Trophoblast cell (in vitro differentiated cells and primary cell): ENCODE results near the gene OR1E2. TPM values are rescaled to one million over a fixed set of nuclear protein-coding genes. Genes with fewer than 3 reads are reported as not detected.

Experiments used
- DNase-seq, 2 donors: peaks; one replicate each; pipeline ENCODE4 v3.0.0-alpha.2; 2016
- H2AFZ ChIP-seq: 2 replicates; pipeline ENCODE4 v1.6.1; 2013; ENCODE audit warnings: low read length, moderate library complexity, mild to moderate bottlenecking; ENCODE audit not compliant: insufficient read depth, poor library complexity
- H2AK5ac ChIP-seq: 2 replicates; pipeline ENCODE4 v1.6.1; 2013; ENCODE audit warnings: mild to moderate bottlenecking, low read length
- H2BK120ac ChIP-seq: 2 replicates; pipeline ENCODE4 v1.6.1; 2013; ENCODE audit warnings: low read length, mild to moderate bottlenecking, moderate library complexity; ENCODE audit not compliant: insufficient read depth, poor library complexity
- H2BK12ac ChIP-seq: 2 replicates; pipeline ENCODE4 v1.6.1; 2013; ENCODE audit warnings: mild to moderate bottlenecking, low read length, moderate library complexity
- H2BK5ac ChIP-seq: 2 replicates; pipeline ENCODE4 v1.6.1; 2013; ENCODE audit warnings: low read length, low read depth, moderate library complexity, mild to moderate bottlenecking; ENCODE audit not compliant: poor library complexity
- H3K14ac ChIP-seq: 2 replicates; pipeline ENCODE4 v1.6.1; 2013; ENCODE audit warnings: mild to moderate bottlenecking, low read length
- H3K18ac ChIP-seq: 2 replicates; pipeline ENCODE4 v1.6.1; 2013; ENCODE audit warnings: mild to moderate bottlenecking, low read length
- H3K23ac ChIP-seq: 2 replicates; pipeline ENCODE4 v1.6.1; 2013; ENCODE audit warnings: low read length
- H3K27ac ChIP-seq: 2 replicates; pipeline ENCODE4 v1.5.1; 2013; ENCODE audit warnings: low read depth, mild to moderate bottlenecking, inconsistent platforms, low read length, moderate library complexity
- H3K27me3 ChIP-seq: 2 replicates; pipeline ENCODE4 v1.6.1; 2013; ENCODE audit warnings: inconsistent platforms, mild to moderate bottlenecking, low read length, moderate library complexity; ENCODE audit not compliant: insufficient read depth
- H3K36me3 ChIP-seq, 2 experiments: 1 replicate in 1 of 2; 2 replicates in 1 of 2; pipeline ENCODE4 v1.6.1; 2013; ENCODE audit warnings: low read length in 2 of 2, mild to moderate bottlenecking in 2 of 2, moderate library complexity in 1 of 2; ENCODE audit not compliant: insufficient read depth in 2 of 2, control insufficient read depth in 1 of 2
- H3K4ac ChIP-seq: 2 replicates; pipeline ENCODE4 v1.6.1; 2013; ENCODE audit warnings: low read depth, mild to moderate bottlenecking, low read length, moderate library complexity
- H3K4me1 ChIP-seq, 2 experiments: 1 replicate in 1 of 2; 2 replicates in 1 of 2; pipeline ENCODE4 v1.6.1; 2013; ENCODE audit warnings: low read length in 2 of 2, mild to moderate bottlenecking in 2 of 2, moderate library complexity in 1 of 2; ENCODE audit not compliant: insufficient read depth in 2 of 2, control insufficient read depth in 1 of 2
- H3K4me2 ChIP-seq: 2 replicates; pipeline ENCODE4 v1.6.1; 2013; ENCODE audit warnings: inconsistent platforms, mild to moderate bottlenecking, low read length, moderate library complexity
- H3K4me3 ChIP-seq: 2 replicates; pipeline ENCODE4 v1.5.1; 2013; ENCODE audit warnings: mild to moderate bottlenecking, low read depth, low read length, inconsistent platforms
- H3K79me1 ChIP-seq: one replicate; pipeline ENCODE4 v1.6.1; 2013; ENCODE audit warnings: low read length
- H3K79me2 ChIP-seq: 2 replicates; pipeline ENCODE4 v1.6.1; 2013; ENCODE audit warnings: low read length, mild to moderate bottlenecking; ENCODE audit not compliant: control insufficient read depth, insufficient read depth, poor library complexity
- H3K9ac ChIP-seq: 2 replicates; pipeline ENCODE4 v1.6.1; 2013; ENCODE audit warnings: mild to moderate bottlenecking, low read length
- H3K9me3 ChIP-seq: 2 replicates; pipeline ENCODE4 v1.6.1; 2013; ENCODE audit warnings: low read depth, mild to moderate bottlenecking, control low read depth, inconsistent platforms, low read length; ENCODE audit not compliant: insufficient read depth
- H4K12ac ChIP-seq: 2 replicates; pipeline ENCODE4 v1.6.1; 2013; ENCODE audit warnings: low read depth, mild to moderate bottlenecking, low read length, moderate library complexity
- H4K8ac ChIP-seq: 2 replicates; pipeline ENCODE4 v1.6.1; 2013; ENCODE audit warnings: low read depth, mild to moderate bottlenecking, low read length, moderate library complexity
- H4K91ac ChIP-seq: one replicate; pipeline ENCODE4 v1.6.1; 2013; ENCODE audit warnings: low read depth, mild to moderate bottlenecking, low read length, moderate library complexity
- WGBS: extraction: QIAGEN DNeasy Blood & Tissue Kit; methylation state at CpG from one replicate; pipeline ENCODE4 v1.1.7; 2013; ENCODE audit warnings: missing lambda C conversion rate; ENCODE audit not compliant: insufficient read length, insufficient coverage; ENCODE audit errors: extremely low coverage; 5-methylcytosine and 5-hydroxymethylcytosine counted together
- polyA plus RNA-seq: library from polyadenylated mRNA; stranded (reverse); fragments of 200-250 nt; gene quantifications from 2 replicates; pipeline ENCODE4 v1.2.3, GENCODE V29; 2013

OR1E2 gene
- polyA plus RNA-seq = not detected in 2 replicates

GRCh38 chr17:3433741-3434140 is at the start of gene OR1E2:
Gene OR1E2 (minus strand): TSS chr17:3433841. CDS start chr17:3433841, 0 bp downstream.
- Histone ChIP-seq H3K27me3 (no peaks in the 10 kb centered on the region), H3K18ac (no peak within 1 kb of the TSS), H3K4me1 (no peaks in the 10 kb centered on the region), H2AFZ (no peak within 1 kb of the TSS), H4K91ac (no peak within 1 kb of the TSS), H3K4me3 (no peak within 1 kb of the TSS), H3K36me3 (no peaks in the 10 kb centered on the region), H3K79me2 (no peaks in the 10 kb centered on the region), H2BK120ac (no peak within 1 kb of the TSS), H2BK12ac (no peak within 1 kb of the TSS), H3K4me2 (no peak within 1 kb of the TSS), H3K14ac (no peak within 1 kb of the TSS), H3K9ac (no peak within 1 kb of the TSS), H3K27ac (no peak within 1 kb of the TSS), H4K12ac (no peak within 1 kb of the TSS), H2BK5ac (no peak within 1 kb of the TSS), H2AK5ac (no peak within 1 kb of the TSS), H3K79me1 (no peaks in the 10 kb centered on the region), H3K23ac (no peak within 1 kb of the TSS), H3K4ac (no peak within 1 kb of the TSS), H3K9me3 (no peaks in the 10 kb centered on the region), H4K8ac (no peak within 1 kb of the TSS)
- no peak for DNase-seq
- WGBS = no CpG with 5 or more reads among the region's 3 CpGs

- H3K14ac ChIP-seq = no peak overlapping the region
- H3K27me3 ChIP-seq = no peaks in the 10 kb centered on the region
Observed at GRCh38 chr17:3482852-3483251, 49.2 kb upstream of the OR1E2 start.

GRCh38 chr17:3479988-3480387 is 46.3 kb upstream of the OR1E2 start:
- no peaks in the 10 kb centered on the region for H3K27me3 ChIP-seq
- H2BK5ac ChIP-seq = no peak overlapping the region
- H3K4me3 ChIP-seq = no peak overlapping the region
- no peak overlapping the region for H4K91ac ChIP-seq
- H2BK12ac ChIP-seq = no peak overlapping the region
- no peaks in the 10 kb centered on the region for H3K9me3 ChIP-seq
- no peak overlapping the region for H3K4ac ChIP-seq
- peak in 1 of 2 donors; percentile 40 for DNase-seq
- no peaks in the 10 kb centered on the region for H3K36me3 ChIP-seq
- H3K9ac ChIP-seq = no peak overlapping the region
- no peak overlapping the region for H3K23ac ChIP-seq
- H3K79me2 ChIP-seq = no peaks in the 10 kb centered on the region
- WGBS = no CpG with 5 or more reads among the region's 3 CpGs
- no peaks in the 10 kb centered on the region for H3K79me1 ChIP-seq
- no peak overlapping the region for H4K12ac ChIP-seq
- H3K4me2 ChIP-seq = no peak overlapping the region
- peaks cover 0 to 2% of the 10 kb centered on the region in 2 experiments for H3K4me1 ChIP-seq
- H3K14ac ChIP-seq = no peak overlapping the region
- no peak overlapping the region for H4K8ac ChIP-seq
- no peak overlapping the region for H2AFZ ChIP-seq
- H2AK5ac ChIP-seq = no peak overlapping the region
- no peak overlapping the region for H3K27ac ChIP-seq
- H2BK120ac ChIP-seq = no peak overlapping the region
- no peak overlapping the region for H3K18ac ChIP-seq

More at GRCh38 chr17:3482852-3483251, 49.2 kb upstream of the OR1E2 start:
- H3K4ac ChIP-seq = no peak overlapping the region
- H2AFZ ChIP-seq = no peak overlapping the region
- H3K4me2 ChIP-seq = no peak overlapping the region
- no peaks in the 10 kb centered on the region for H3K9me3 ChIP-seq
- no peak overlapping the region for H4K8ac ChIP-seq
- H3K4me3 ChIP-seq = no peak overlapping the region
- no CpG with 5 or more reads among the region's 3 CpGs for WGBS
- no peak overlapping the region for H2BK120ac ChIP-seq
- no peak overlapping the region for H4K91ac ChIP-seq
- no peaks in the 10 kb centered on the region for H3K79me1 ChIP-seq
- no peak overlapping the region for H2BK5ac ChIP-seq
- no peak overlapping the region for H3K23ac ChIP-seq
- no peak overlapping the region for H2AK5ac ChIP-seq
- peaks cover 0 to 2% of the 10 kb centered on the region in 2 experiments for H3K4me1 ChIP-seq
- H3K18ac ChIP-seq = no peak overlapping the region
- H3K9ac ChIP-seq = no peak overlapping the region
- no peak overlapping the region for H3K27ac ChIP-seq
- DNase-seq = no peak
- no peaks in the 10 kb centered on the region for H3K79me2 ChIP-seq
- H4K12ac ChIP-seq = no peak overlapping the region
- no peak overlapping the region for H2BK12ac ChIP-seq
- H3K36me3 ChIP-seq = no peaks in the 10 kb centered on the region

- H3K27me3 ChIP-seq = no peaks in the 10 kb centered on the region
- no peaks in the 10 kb centered on the region for H3K79me1 ChIP-seq
- H3K14ac ChIP-seq = no peak within 1 kb of the TSS
- no peak within 1 kb of the TSS for H3K4me2 ChIP-seq
- no peak within 1 kb of the TSS for H2BK12ac ChIP-seq
- H3K4me3 ChIP-seq = no peak within 1 kb of the TSS
- no peak within 1 kb of the TSS for H2BK120ac ChIP-seq
- H2BK5ac ChIP-seq = no peak within 1 kb of the TSS
- no peaks in the 10 kb centered on the region for H3K9me3 ChIP-seq
- H3K36me3 ChIP-seq = no peaks in the 10 kb centered on the region
- H3K4ac ChIP-seq = no peak within 1 kb of the TSS
- no peak within 1 kb of the TSS for H2AK5ac ChIP-seq
- H4K12ac ChIP-seq = no peak within 1 kb of the TSS
- no peak within 1 kb of the TSS for H4K8ac ChIP-seq
- no peak within 1 kb of the TSS for H4K91ac ChIP-seq
- H2AFZ ChIP-seq = no peak within 1 kb of the TSS
- no peak within 1 kb of the TSS for H3K9ac ChIP-seq
- peaks cover 0 to 2% of the 10 kb centered on the region in 2 experiments for H3K4me1 ChIP-seq
- no peak within 1 kb of the TSS for H3K23ac ChIP-seq
- DNase-seq = no peak
- H3K27ac ChIP-seq = no peak within 1 kb of the TSS
- no peak within 1 kb of the TSS for H3K18ac ChIP-seq
- H3K79me2 ChIP-seq = no peaks in the 10 kb centered on the region
- no CpG with 5 or more reads among the region's 7 CpGs for WGBS
Observed at GRCh38 chr17:3475812-3476610, 42.4 kb upstream of the OR1E2 start, which contains the start of gene ASPA. Gene ASPA (plus strand): TSS chr17:3475997. CDS start chr17:3476160, 163 bp downstream.
